Measurements from ENCODE around the gene SLC35B4.

DNA sequence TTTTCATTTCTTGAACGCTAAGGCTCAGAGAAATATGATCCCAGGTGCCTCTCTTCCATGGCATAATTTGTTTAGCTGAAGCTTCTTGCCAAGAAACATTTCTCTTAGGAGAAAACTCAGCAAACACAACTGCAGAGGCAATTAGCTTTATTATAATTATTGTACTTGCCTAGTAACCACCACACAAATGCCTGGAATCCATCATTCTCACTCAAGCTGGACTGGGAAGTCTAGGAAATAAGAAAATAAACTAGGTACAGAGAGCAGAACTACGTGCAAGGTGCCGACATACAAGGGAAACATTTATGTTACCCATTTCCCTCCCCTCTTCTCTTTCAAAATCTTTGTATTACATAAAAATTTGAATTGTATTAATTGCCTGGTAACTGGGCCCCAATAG is 15.1 kb downstream of the SLC35B4 start:
- TF ChIP-seq EZH2 (IDR thresholded peaks at IDR 0.05) (no peak), POLR2AphosphoS5 (IDR thresholded peaks at IDR 0.05; ENCODE audit: borderline replicate concordance, low read depth, low read length) (no peak), FOXP2 (optimal IDR thresholded peaks at IDR 0.05; ENCODE audit: control extremely low read depth, extremely low read length, insufficient read depth) (no peak)
